ENCODE results near the gene HLA-DMA. TPM values are rescaled to one million over a fixed set of nuclear protein-coding genes. Genes with fewer than 3 reads are reported as not detected.

The HLA-DMA gene
- total and polyA plus RNA-seq, 2 of the 13 experiments (the other 11 are each of a cell fraction or from before 2014, with no cell fraction given) = 0.70 to 0.71 TPM

DNA sequence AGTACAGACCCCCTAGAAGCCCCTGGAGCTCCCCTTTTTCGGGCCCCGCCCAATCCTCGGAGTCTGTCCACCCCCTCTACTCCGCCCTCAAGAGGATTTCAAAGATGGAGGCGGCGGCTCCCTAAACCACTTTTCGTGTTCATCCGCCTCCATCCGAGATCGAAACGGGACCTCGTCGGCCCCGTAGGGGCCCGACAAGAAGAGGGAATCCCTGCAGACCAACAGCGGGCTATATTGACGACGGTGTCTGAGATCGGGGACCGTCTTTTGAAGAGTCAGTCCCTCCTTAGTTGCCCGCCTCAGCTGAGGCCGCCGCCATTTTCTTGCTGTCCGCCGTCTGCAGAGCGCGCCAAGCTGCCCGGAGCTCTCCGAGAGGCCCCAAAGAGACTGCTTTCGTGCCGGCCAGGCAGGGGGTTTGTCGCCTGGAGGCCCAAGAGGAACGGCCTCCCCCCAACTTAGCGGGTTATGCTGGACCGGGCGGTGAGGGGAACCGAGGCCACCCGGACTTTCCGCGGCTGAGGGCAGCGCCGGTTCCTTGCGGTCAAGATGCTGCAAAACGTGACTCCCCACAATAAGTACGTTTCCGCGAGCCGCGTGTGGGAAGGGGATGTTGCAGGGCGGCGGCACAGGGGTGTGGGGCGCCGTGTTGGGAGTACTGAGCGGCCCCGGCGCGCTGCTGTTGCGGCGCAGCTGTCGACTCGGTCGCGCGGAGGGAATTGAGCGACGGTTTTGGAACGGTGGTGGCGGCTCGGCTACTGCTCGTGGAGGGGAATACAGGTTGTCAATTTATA is 19.7 kb upstream of the HLA-DMA start:
- Histone ChIP-seq H3K4me3 (replicated peaks in 1 of 3; ENCODE audit: insufficient read depth in 1 of 3, low read depth in 2 of 3, low read length in 3 of 3) (peak overlapping the region; percentile 90 to 98 (median 95)), H3K4me2 (ENCODE audit: low read depth, low read length) (peak overlapping the region; percentile 97), H3K9me3 (ENCODE audit: low read length) (no peaks in the 10 kb centered on the region), H3K27me3 (ENCODE audit: control insufficient read depth in 1 of 2, insufficient read depth in 2 of 2, low read length in 2 of 2) (peaks cover 0 to 4% of the 10 kb centered on the region in 2 experiments; a peak in 1 of 5 replicates), H4K20me1 (ENCODE audit: insufficient read depth, low read length) (peaks cover 55% of the 10 kb centered on the region), H3K27ac (ENCODE audit: extremely low read length, insufficient read depth, low read length) (peak overlapping the region; percentile 99), H3K36me3 (replicated peaks in 1 of 2; ENCODE audit: control insufficient read depth in 1 of 2, insufficient read depth in 2 of 2, low read length in 2 of 2) (peaks cover 28 to 52% of the 10 kb centered on the region in 2 experiments), H3K4me1 (ENCODE audit: insufficient read depth, low read length) (peaks cover 47% of the 10 kb centered on the region), H2AFZ (ENCODE audit: low read length) (no peak overlapping the region), H3K79me2 (ENCODE audit: insufficient read depth, low read length) (peaks cover 85% of the 10 kb centered on the region), H3K9ac (ENCODE audit: insufficient read depth, low read depth, low read length) (peak overlapping the region; percentile 90)
- ChIA-PET POLR2A (interaction anchor here (0.7 to 10.5 kb wide), 62 partner anchors 9 to 1573 kb away, joined by 3 to 305 read pairs (median 6); partner anchors contain the start of genes ABHD16A, AGPAT1, ATF6B and BAG6), CTCF (ENCODE audit: low intra/inter-chr PET ratio, low total read pairs) (no interaction called here)
- peak; percentile 0; the same call in 2 of the 3 replicates for ATAC-seq
- no peak for DNase-seq (ENCODE audit: low spot score)
- in situ Hi-C loops (cut with HindIII; ENCODE audit: extremely low pct_ligation_motif_present, low pct_unique_long_range_greater_than_20kb) (loop anchor here (5.0 to 25.0 kb wide), 2 partner anchors 780 to 1060 kb away; partner anchors contain the start of genes GPSM3, PBX2 and ZBTB12), intact Hi-C loops (cut with micrococcal nuclease; ENCODE audit: unreplicated experiment) (loop anchor here (5.0 kb wide), 1 partner anchor 225 kb away; no protein-coding TSS in a partner anchor)
- 1% methylated on average over 32 of the region's 70 CpGs for WGBS (ENCODE audit: low lambda C conversion rate)
- FAIRE-seq = no peak
- TSS peak; percentile 41 for BruUV-seq (replicated peaks)
- no peak for TF ChIP-seq POLR2A (IDR thresholded peaks at IDR 0.05; ENCODE audit: insufficient read depth in 1 of 2, low read depth in 2 of 2, low read length in 2 of 2)
- TF ChIP-seq HES4 (CRISPR knock-in tag; IDR thresholded peaks at IDR 0.05; ENCODE audit: borderline replicate concordance) = peak; percentile 3
- peak; percentile 46; the same call in 1 of the 2 replicates for TF ChIP-seq NFKB2 (CRISPR knock-in tag; IDR thresholded peaks at IDR 0.05; ENCODE audit: borderline replicate concordance)
- TF ChIP-seq SUZ12 (IDR thresholded peaks at IDR 0.05; ENCODE audit: low read depth, low read length) = no peak
- no peak for TF ChIP-seq KDM5B (CRISPR knock-in tag; IDR thresholded peaks at IDR 0.05; ENCODE audit: borderline replicate concordance)
- TF ChIP-seq DR1 (CRISPR knock-in tag; IDR thresholded peaks at IDR 0.05) = no peak; the same call in 1 of the 2 replicates
- no peak for TF ChIP-seq CBX5 (CRISPR knock-in tag; IDR thresholded peaks at IDR 0.05; ENCODE audit: borderline replicate concordance)
- TF ChIP-seq, protein P1, sequence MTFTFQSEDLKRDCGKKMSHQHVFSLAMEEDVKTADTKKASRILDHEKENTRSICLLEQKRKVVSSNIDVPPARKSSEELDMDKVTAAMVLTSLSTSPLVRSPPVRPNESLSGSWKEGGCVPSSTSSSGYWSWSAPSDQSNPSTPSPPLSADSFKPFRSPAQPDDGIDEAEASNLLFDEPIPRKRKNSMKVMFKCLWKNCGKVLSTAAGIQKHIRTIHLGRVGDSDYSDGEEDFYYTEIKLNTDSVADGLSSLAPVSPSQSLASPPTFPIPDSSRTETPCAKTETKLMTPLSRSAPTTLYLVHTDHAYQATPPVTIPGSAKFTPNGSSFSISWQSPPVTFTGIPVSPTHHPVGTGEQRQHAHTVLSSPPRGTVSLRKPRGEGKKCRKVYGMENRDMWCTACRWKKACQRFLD (CRISPR knock-in tag; IDR thresholded peaks at IDR 0.05; ENCODE audit: borderline replicate concordance) = no peak; the same call in 1 of the 2 replicates
- TF ChIP-seq, protein P2, sequence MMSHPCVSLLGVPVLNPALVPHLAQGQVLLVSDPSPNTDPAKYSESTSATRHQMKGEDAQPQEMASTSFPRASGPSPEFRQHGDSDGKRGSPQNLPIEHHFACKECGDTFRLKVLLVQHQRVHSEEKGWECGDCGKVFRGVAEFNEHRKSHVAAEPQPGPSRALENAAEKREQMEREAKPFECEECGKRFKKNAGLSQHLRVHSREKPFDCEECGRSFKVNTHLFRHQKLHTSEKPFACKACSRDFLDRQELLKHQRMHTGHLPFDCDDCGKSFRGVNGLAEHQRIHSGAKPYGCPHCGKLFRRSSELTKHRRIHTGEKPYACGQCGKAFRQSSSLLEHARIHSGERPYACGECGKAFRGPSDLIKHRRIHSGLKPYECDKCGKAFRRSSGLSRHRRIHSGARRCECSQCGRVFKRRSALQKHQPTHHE (CRISPR knock-in tag; IDR thresholded peaks at IDR 0.05; ENCODE audit: borderline replicate concordance) = no peak; the same call in 1 of the 2 replicates
- TF ChIP-seq FOXK2 (IDR thresholded peaks at IDR 0.05) = no peak
- TF ChIP-seq SP5 (CRISPR knock-in tag; IDR thresholded peaks at IDR 0.05; ENCODE audit: borderline replicate concordance, low read depth) = no peak
- TF ChIP-seq CBX1 (IDR thresholded peaks at IDR 0.05; ENCODE audit: low read depth) = no peak
- TF ChIP-seq ZNF652 (CRISPR knock-in tag; IDR thresholded peaks at IDR 0.05; ENCODE audit: borderline replicate concordance, low read depth) = no peak
- TF ChIP-seq ZNF333 (CRISPR knock-in tag; IDR thresholded peaks at IDR 0.05; ENCODE audit: borderline replicate concordance) = no peak
- TF ChIP-seq KDM4B (CRISPR knock-in tag; IDR thresholded peaks at IDR 0.05) = no peak
- no peak for TF ChIP-seq KLF12 (CRISPR knock-in tag; IDR thresholded peaks at IDR 0.05; ENCODE audit: borderline replicate concordance)
- no peak for TF ChIP-seq ZBTB20 (CRISPR knock-in tag; IDR thresholded peaks at IDR 0.05; ENCODE audit: borderline replicate concordance, low read depth)
- no peak for TF ChIP-seq NAIF1 (CRISPR knock-in tag; IDR thresholded peaks at IDR 0.05; ENCODE audit: borderline replicate concordance)
- TF ChIP-seq, protein P3, sequence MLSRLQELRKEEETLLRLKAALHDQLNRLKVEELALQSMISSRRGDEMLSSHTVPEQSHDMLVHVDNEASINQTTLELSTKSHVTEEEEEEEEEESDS (CRISPR knock-in tag; IDR thresholded peaks at IDR 0.05; ENCODE audit: borderline replicate concordance) = no peak
- no peak for TF ChIP-seq ZNF724P (CRISPR knock-in tag; IDR thresholded peaks at IDR 0.05; ENCODE audit: borderline replicate concordance)
- TF ChIP-seq ZFP1 (CRISPR knock-in tag; IDR thresholded peaks at IDR 0.05) = no peak
- no peak for TF ChIP-seq ZBTB42 (CRISPR knock-in tag; IDR thresholded peaks at IDR 0.05)
- TF ChIP-seq NFIC (IDR thresholded peaks at IDR 0.05; ENCODE audit: low read length) = no peak
